HL-60 (cell line): ENCODE data around the gene HIGD1A.

ENCODE experiments used
- GABPA ChIP-seq: IDR thresholded peaks from 2 replicates; pipeline ENCODE4 v1.6.1; 2012; ENCODE audit warnings: low read depth
- POLR2AphosphoS5 ChIP-seq: IDR thresholded peaks from 2 replicates; pipeline ENCODE4 v1.6.1; 2012; ENCODE audit warnings: low read depth
- SPI1 ChIP-seq: IDR thresholded peaks from 2 replicates; pipeline ENCODE4 v1.6.1; 2012; ENCODE audit warnings: low read depth, mild to moderate bottlenecking, borderline replicate concordance
- TF ChIP-seq, protein P1 (sequence below): IDR thresholded peaks from one replicate; pipeline ENCODE4 v1.5.1; 2011; ENCODE audit warnings: low read length, control low read depth, inconsistent platforms; ENCODE audit not compliant: insufficient read depth
- TF ChIP-seq, protein P2 (sequence below): IDR thresholded peaks from 2 replicates; pipeline ENCODE4 v1.6.1; 2012; ENCODE audit warnings: low read depth; ENCODE audit not compliant: insufficient replicate concordance

DNA sequence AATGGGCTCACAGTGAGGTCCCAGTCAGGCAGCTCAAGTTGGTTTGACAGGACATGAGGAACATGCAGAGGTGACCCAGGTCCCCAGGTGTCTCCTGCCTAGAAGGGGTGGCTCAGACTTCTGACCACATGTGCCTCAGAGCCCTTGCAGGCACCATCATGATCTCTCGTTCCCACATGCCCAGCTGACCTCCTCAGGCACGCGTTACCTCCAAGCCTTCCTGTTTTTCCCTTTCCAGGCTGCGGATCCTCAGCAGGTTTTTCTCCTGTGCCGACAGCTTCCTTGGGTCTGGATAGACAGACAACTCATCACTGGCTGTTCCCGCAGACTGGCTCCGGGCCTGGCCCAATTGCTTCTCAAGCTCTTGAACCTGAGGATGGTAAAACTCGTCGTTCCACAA lies 61.6 kb downstream of the HIGD1A start:
- TF ChIP-seq, protein P1, sequence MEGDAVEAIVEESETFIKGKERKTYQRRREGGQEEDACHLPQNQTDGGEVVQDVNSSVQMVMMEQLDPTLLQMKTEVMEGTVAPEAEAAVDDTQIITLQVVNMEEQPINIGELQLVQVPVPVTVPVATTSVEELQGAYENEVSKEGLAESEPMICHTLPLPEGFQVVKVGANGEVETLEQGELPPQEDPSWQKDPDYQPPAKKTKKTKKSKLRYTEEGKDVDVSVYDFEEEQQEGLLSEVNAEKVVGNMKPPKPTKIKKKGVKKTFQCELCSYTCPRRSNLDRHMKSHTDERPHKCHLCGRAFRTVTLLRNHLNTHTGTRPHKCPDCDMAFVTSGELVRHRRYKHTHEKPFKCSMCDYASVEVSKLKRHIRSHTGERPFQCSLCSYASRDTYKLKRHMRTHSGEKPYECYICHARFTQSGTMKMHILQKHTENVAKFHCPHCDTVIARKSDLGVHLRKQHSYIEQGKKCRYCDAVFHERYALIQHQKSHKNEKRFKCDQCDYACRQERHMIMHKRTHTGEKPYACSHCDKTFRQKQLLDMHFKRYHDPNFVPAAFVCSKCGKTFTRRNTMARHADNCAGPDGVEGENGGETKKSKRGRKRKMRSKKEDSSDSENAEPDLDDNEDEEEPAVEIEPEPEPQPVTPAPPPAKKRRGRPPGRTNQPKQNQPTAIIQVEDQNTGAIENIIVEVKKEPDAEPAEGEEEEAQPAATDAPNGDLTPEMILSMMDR, result no peak
- TF ChIP-seq POLR2AphosphoS5 (no peak), SPI1 (no peak), GABPA (no peak)
- TF ChIP-seq, protein P2, sequence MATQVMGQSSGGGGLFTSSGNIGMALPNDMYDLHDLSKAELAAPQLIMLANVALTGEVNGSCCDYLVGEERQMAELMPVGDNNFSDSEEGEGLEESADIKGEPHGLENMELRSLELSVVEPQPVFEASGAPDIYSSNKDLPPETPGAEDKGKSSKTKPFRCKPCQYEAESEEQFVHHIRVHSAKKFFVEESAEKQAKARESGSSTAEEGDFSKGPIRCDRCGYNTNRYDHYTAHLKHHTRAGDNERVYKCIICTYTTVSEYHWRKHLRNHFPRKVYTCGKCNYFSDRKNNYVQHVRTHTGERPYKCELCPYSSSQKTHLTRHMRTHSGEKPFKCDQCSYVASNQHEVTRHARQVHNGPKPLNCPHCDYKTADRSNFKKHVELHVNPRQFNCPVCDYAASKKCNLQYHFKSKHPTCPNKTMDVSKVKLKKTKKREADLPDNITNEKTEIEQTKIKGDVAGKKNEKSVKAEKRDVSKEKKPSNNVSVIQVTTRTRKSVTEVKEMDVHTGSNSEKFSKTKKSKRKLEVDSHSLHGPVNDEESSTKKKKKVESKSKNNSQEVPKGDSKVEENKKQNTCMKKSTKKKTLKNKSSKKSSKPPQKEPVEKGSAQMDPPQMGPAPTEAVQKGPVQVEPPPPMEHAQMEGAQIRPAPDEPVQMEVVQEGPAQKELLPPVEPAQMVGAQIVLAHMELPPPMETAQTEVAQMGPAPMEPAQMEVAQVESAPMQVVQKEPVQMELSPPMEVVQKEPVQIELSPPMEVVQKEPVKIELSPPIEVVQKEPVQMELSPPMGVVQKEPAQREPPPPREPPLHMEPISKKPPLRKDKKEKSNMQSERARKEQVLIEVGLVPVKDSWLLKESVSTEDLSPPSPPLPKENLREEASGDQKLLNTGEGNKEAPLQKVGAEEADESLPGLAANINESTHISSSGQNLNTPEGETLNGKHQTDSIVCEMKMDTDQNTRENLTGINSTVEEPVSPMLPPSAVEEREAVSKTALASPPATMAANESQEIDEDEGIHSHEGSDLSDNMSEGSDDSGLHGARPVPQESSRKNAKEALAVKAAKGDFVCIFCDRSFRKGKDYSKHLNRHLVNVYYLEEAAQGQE, result no peak
